ENCODE measurements around the gene BGN. TPM values are rescaled to one million over a fixed set of nuclear protein-coding genes. Genes with fewer than 3 reads are reported as not detected.
A peak's percentile ranks its signal among the peaks of the same experiment; 100 is the strongest.

The BGN gene
- total and polyA plus RNA-seq, 2 experiments from 2014 or later = 0.87 to 1.8 TPM

DNA sequence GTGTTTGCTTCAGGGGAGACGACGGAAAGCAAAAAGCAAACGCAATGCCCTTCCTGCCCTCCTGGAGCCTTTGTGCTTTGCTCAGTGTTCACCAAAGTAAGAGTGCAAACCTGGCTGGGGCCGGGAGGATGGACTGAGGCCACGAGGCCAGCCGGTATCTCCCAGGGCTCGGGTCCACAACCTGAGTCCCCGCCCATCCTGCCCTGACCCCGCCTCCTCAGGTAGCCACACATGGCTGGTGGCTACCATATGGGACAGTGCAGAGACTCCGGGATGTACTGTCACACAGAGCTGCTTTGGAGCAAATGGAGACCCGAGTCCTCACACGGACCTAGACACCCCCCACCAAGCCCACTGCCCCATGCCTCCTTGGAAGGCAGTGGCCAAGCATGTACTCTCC is 27.5 kb downstream of the BGN start:
- Histone ChIP-seq H3K4me3 (no peak overlapping the region), H3K27ac (ENCODE audit: low read depth) (no peak overlapping the region), H4K20me1 (replicated peaks; ENCODE audit: insufficient read depth) (no peaks in the 10 kb centered on the region), H3K36me3 (ENCODE audit: insufficient read depth) (no peaks in the 10 kb centered on the region), H3K4me1 (ENCODE audit: insufficient read depth) (no peaks in the 10 kb centered on the region), H3K79me2 (replicated peaks; ENCODE audit: insufficient read depth) (no peaks in the 10 kb centered on the region), H3K9me2 (ENCODE audit: insufficient read depth) (no peaks in the 10 kb centered on the region), H3F3A (replicated peaks; ENCODE audit: low read depth) (no peaks in the 10 kb centered on the region), H2AFZ (no peak overlapping the region), H3K4me2 (no peak overlapping the region), H3K27me3 (ENCODE audit: insufficient read depth) (peaks cover 17% of the 10 kb centered on the region)
- Mint-ChIP-seq H3K36me3 (ENCODE audit: low read depth) (no peaks in the 10 kb centered on the region), H3K27ac (no peak overlapping the region), H3K4me3 (no peak overlapping the region), H3K4me1 (no peaks in the 10 kb centered on the region), H3K27me3 (ENCODE audit: insufficient read depth, low read depth, poor library complexity) (peaks cover 23% of the 10 kb centered on the region), H3K9me3 (no peaks in the 10 kb centered on the region)
- DNase-seq (ENCODE audit: low spot score) (peak; percentile 42), ATAC-seq (peak; percentile 70)
- TF ChIP-seq EZH2phosphoT487 (IDR thresholded peaks at IDR 0.05; ENCODE audit: unreplicated experiment) (no peak), STAT1 (IDR thresholded peaks at IDR 0.05; ENCODE audit: unreplicated experiment) (no peak)
- TF ChIP-seq, protein P1, sequence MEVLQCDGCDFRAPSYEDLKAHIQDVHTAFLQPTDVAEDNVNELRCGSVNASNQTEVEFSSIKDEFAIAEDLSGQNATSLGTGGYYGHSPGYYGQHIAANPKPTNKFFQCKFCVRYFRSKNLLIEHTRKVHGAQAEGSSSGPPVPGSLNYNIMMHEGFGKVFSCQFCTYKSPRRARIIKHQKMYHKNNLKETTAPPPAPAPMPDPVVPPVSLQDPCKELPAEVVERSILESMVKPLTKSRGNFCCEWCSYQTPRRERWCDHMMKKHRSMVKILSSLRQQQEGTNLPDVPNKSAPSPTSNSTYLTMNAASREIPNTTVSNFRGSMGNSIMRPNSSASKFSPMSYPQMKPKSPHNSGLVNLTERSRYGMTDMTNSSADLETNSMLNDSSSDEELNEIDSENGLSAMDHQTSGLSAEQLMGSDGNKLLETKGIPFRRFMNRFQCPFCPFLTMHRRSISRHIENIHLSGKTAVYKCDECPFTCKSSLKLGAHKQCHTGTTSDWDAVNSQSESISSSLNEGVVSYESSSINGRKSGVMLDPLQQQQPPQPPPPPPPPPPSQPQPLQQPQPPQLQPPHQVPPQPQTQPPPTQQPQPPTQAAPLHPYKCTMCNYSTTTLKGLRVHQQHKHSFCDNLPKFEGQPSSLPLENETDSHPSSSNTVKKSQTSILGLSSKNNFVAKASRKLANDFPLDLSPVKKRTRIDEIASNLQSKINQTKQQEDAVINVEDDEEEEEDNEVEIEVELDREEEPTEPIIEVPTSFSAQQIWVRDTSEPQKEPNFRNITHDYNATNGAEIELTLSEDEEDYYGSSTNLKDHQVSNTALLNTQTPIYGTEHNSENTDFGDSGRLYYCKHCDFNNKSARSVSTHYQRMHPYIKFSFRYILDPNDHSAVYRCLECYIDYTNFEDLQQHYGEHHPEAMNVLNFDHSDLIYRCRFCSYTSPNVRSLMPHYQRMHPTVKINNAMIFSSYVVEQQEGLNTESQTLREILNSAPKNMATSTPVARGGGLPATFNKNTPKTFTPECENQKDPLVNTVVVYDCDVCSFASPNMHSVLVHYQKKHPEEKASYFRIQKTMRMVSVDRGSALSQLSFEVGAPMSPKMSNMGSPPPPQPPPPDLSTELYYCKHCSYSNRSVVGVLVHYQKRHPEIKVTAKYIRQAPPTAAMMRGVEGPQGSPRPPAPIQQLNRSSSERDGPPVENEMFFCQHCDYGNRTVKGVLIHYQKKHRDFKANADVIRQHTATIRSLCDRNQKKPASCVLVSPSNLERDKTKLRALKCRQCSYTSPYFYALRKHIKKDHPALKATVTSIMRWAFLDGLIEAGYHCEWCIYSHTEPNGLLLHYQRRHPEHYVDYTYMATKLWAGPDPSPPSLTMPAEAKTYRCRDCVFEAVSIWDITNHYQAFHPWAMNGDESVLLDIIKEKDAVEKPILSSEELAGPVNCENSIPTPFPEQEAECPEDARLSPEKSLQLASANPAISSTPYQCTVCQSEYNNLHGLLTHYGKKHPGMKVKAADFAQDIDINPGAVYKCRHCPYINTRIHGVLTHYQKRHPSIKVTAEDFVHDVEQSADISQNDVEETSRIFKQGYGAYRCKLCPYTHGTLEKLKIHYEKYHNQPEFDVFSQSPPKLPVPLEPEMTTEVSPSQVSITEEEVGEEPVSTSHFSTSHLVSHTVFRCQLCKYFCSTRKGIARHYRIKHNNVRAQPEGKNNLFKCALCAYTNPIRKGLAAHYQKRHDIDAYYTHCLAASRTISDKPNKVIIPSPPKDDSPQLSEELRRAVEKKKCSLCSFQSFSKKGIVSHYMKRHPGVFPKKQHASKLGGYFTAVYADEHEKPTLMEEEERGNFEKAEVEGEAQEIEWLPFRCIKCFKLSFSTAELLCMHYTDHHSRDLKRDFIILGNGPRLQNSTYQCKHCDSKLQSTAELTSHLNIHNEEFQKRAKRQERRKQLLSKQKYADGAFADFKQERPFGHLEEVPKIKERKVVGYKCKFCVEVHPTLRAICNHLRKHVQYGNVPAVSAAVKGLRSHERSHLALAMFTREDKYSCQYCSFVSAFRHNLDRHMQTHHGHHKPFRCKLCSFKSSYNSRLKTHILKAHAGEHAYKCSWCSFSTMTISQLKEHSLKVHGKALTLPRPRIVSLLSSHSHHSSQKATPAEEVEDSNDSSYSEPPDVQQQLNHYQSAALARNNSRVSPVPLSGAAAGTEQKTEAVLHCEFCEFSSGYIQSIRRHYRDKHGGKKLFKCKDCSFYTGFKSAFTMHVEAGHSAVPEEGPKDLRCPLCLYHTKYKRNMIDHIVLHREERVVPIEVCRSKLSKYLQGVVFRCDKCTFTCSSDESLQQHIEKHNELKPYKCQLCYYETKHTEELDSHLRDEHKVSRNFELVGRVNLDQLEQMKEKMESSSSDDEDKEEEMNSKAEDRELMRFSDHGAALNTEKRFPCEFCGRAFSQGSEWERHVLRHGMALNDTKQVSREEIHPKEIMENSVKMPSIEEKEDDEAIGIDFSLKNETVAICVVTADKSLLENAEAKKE (CRISPR knock-in tag; IDR thresholded peaks at IDR 0.05) = no peak

DNA sequence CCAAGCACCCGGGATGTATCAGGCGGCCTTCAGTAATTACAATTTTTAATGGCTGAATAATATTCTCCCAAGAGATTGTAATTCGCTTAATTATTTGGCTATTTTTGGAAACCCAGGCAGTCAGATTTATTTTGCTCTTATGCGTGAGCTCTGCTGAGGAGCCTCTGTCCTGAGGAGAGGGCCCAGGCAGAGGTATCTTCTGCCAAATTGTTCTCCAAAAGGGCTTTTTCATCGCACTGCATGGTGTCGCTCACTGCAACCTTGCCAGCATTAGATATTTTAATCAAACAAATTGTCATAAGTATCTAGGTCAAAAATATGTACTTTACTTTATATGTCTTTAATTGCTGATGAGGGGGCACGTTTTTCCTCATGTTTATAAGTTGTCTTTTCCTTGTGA is 28.5 kb downstream of the BGN start:
- Histone ChIP-seq H2AFZ (no peak overlapping the region), H3K36me3 (ENCODE audit: insufficient read depth) (no peaks in the 10 kb centered on the region), H3K9me2 (ENCODE audit: insufficient read depth) (no peaks in the 10 kb centered on the region), H3K4me2 (no peak overlapping the region), H3K27me3 (ENCODE audit: insufficient read depth) (peaks cover 12% of the 10 kb centered on the region), H3K4me3 (no peak overlapping the region), H3F3A (replicated peaks; ENCODE audit: low read depth) (no peaks in the 10 kb centered on the region), H3K27ac (ENCODE audit: low read depth) (no peak overlapping the region), H3K79me2 (replicated peaks; ENCODE audit: insufficient read depth) (no peaks in the 10 kb centered on the region), H4K20me1 (replicated peaks; ENCODE audit: insufficient read depth) (no peaks in the 10 kb centered on the region), H3K4me1 (ENCODE audit: insufficient read depth) (no peaks in the 10 kb centered on the region)
- H3K36me3 Mint-ChIP-seq (ENCODE audit: low read depth) = no peaks in the 10 kb centered on the region
- ATAC-seq (no peak), DNase-seq (ENCODE audit: low spot score) (no peak)
- H3K4me3 Mint-ChIP-seq = no peak overlapping the region
- H3K4me1 Mint-ChIP-seq = no peaks in the 10 kb centered on the region
- H3K27ac Mint-ChIP-seq = no peak overlapping the region
- no peaks in the 10 kb centered on the region for H3K9me3 Mint-ChIP-seq
- peaks cover 21% of the 10 kb centered on the region for H3K27me3 Mint-ChIP-seq (ENCODE audit: insufficient read depth, low read depth, poor library complexity)
- TF ChIP-seq EZH2phosphoT487 (IDR thresholded peaks at IDR 0.05; ENCODE audit: unreplicated experiment) (no peak), ZNF331 (CRISPR knock-in tag; IDR thresholded peaks at IDR 0.05; ENCODE audit: low read depth) (no peak), CREB1 (CRISPR knock-in tag; IDR thresholded peaks at IDR 0.05; ENCODE audit: low read depth) (no peak), NANOG (IDR thresholded peaks at IDR 0.05; ENCODE audit: borderline replicate concordance) (no peak), EZH2 (IDR thresholded peaks at IDR 0.05; ENCODE audit: low read depth, unreplicated experiment) (no peak), ZNF114 (CRISPR knock-in tag; IDR thresholded peaks at IDR 0.05) (no peak)
- TF ChIP-seq, protein P2, sequence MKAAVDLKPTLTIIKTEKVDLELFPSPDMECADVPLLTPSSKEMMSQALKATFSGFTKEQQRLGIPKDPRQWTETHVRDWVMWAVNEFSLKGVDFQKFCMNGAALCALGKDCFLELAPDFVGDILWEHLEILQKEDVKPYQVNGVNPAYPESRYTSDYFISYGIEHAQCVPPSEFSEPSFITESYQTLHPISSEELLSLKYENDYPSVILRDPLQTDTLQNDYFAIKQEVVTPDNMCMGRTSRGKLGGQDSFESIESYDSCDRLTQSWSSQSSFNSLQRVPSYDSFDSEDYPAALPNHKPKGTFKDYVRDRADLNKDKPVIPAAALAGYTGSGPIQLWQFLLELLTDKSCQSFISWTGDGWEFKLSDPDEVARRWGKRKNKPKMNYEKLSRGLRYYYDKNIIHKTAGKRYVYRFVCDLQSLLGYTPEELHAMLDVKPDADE (IDR thresholded peaks at IDR 0.05) = no peak
- TF ChIP-seq, protein P3, sequence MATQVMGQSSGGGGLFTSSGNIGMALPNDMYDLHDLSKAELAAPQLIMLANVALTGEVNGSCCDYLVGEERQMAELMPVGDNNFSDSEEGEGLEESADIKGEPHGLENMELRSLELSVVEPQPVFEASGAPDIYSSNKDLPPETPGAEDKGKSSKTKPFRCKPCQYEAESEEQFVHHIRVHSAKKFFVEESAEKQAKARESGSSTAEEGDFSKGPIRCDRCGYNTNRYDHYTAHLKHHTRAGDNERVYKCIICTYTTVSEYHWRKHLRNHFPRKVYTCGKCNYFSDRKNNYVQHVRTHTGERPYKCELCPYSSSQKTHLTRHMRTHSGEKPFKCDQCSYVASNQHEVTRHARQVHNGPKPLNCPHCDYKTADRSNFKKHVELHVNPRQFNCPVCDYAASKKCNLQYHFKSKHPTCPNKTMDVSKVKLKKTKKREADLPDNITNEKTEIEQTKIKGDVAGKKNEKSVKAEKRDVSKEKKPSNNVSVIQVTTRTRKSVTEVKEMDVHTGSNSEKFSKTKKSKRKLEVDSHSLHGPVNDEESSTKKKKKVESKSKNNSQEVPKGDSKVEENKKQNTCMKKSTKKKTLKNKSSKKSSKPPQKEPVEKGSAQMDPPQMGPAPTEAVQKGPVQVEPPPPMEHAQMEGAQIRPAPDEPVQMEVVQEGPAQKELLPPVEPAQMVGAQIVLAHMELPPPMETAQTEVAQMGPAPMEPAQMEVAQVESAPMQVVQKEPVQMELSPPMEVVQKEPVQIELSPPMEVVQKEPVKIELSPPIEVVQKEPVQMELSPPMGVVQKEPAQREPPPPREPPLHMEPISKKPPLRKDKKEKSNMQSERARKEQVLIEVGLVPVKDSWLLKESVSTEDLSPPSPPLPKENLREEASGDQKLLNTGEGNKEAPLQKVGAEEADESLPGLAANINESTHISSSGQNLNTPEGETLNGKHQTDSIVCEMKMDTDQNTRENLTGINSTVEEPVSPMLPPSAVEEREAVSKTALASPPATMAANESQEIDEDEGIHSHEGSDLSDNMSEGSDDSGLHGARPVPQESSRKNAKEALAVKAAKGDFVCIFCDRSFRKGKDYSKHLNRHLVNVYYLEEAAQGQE (IDR thresholded peaks at IDR 0.05; ENCODE audit: unreplicated experiment) = no peak

Measured in GM23338 (cell line).